ENCODE measurements around the gene BAG1.

Gene BAG1

GRCh38 chr9:33273266-33273971, 8.9 kb upstream of the BAG1 start:
- DNase-seq, result no peak

GRCh38 chr9:33272061-33272460, 7.6 kb upstream of the BAG1 start:
- DNase-seq, result no peak

- no peak for DNase-seq
Observed at GRCh38 chr9:33270146-33270545, 5.6 kb upstream of the BAG1 start.

- DNase-seq, result no peak
Observed at GRCh38 chr9:33267151-33267767, 2.8 kb upstream of the BAG1 start.

GRCh38 chr9:33265211-33265865, 830 bp upstream of the BAG1 start:
- DNase-seq, result no peak

- DNase-seq, result peak; percentile 43
Observed at GRCh38 chr9:33264003-33264472, 470 bp downstream of the BAG1 start.

- DNase-seq, result no peak
Observed at GRCh38 chr9:33263131-33264002, 1.1 kb downstream of the BAG1 start.

- no peak for DNase-seq
Observed at GRCh38 chr9:33260372-33260771, 4.1 kb downstream of the BAG1 start.

- DNase-seq, result no peak
Observed at GRCh38 chr9:33257276-33257675, 7.2 kb downstream of the BAG1 start.

GRCh38 chr9:33256236-33256635, 8.3 kb downstream of the BAG1 start:
- no peak for DNase-seq

GRCh38 chr9:33255471-33255870, 9.0 kb downstream of the BAG1 start:
- DNase-seq, result no peak

- no peak for DNase-seq
Observed at GRCh38 chr9:33255014-33255413, 9.5 kb downstream of the BAG1 start.

- no peak for DNase-seq
Observed at GRCh38 chr9:33254211-33254610, 10.3 kb downstream of the BAG1 start.

GRCh38 chr9:33250458-33250995, 14.0 kb downstream of the BAG1 start:
- no peak for DNase-seq

- no peak for DNase-seq
Observed at GRCh38 chr9:33249983-33250382, 14.5 kb downstream of the BAG1 start.

GRCh38 chr9:33249087-33249658, 15.3 kb downstream of the BAG1 start:
- no peak for DNase-seq

GRCh38 chr9:33248606-33249005, 15.9 kb downstream of the BAG1 start:
- DNase-seq, result no peak

GRCh38 chr9:33246269-33246860, 18.1 kb downstream of the BAG1 start:
- DNase-seq, result no peak

- DNase-seq, result no peak
Observed at GRCh38 chr9:33245341-33245740, 19.2 kb downstream of the BAG1 start.

- no peak for DNase-seq
Observed at GRCh38 chr9:33244137-33244784, 20.2 kb downstream of the BAG1 start.

- no peak for DNase-seq
Observed at GRCh38 chr9:33242609-33243134, 21.8 kb downstream of the BAG1 start.

Measured in activated CD8-positive, alpha-beta memory T cell treated with anti-CD3 and anti-CD28 coated beads, Interleukin-2, amount 50 U/mL, for 4 hours (primary cell).